ENCODE measurements around the gene UGT1A6.
"Not testable (repeated sequence)": the region's sequence is repeated elsewhere in the genome, so short reads cannot be mapped to it uniquely, and the experiment has no call there.

- TF ChIP-seq, protein P1, sequence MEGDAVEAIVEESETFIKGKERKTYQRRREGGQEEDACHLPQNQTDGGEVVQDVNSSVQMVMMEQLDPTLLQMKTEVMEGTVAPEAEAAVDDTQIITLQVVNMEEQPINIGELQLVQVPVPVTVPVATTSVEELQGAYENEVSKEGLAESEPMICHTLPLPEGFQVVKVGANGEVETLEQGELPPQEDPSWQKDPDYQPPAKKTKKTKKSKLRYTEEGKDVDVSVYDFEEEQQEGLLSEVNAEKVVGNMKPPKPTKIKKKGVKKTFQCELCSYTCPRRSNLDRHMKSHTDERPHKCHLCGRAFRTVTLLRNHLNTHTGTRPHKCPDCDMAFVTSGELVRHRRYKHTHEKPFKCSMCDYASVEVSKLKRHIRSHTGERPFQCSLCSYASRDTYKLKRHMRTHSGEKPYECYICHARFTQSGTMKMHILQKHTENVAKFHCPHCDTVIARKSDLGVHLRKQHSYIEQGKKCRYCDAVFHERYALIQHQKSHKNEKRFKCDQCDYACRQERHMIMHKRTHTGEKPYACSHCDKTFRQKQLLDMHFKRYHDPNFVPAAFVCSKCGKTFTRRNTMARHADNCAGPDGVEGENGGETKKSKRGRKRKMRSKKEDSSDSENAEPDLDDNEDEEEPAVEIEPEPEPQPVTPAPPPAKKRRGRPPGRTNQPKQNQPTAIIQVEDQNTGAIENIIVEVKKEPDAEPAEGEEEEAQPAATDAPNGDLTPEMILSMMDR (conservative IDR thresholded peaks at IDR 0.05; ENCODE audit: low read depth, low read length): not testable (repeated sequence)
- TF ChIP-seq POLR2A, USF2 (IDR thresholded peaks at IDR 0.05; ENCODE audit: low read depth, low read length): not testable (repeated sequence)
These were observed 46.7 kb upstream of the UGT1A6 start for GRCh38 chr2:233646033-233646432.

Measured in IMR-90 (cell line).